ENCODE data around the gene MYO18B.
A peak's percentile ranks its signal among the peaks of the same experiment; 100 is the strongest.

The MYO18B gene

GRCh38 chr22:25827415-25827814 lies 85.4 kb downstream of the MYO18B start:
- Histone ChIP-seq H3K27me3 (ENCODE audit: low read depth, low read length) (no peaks in the 10 kb centered on the region), H3K9ac (ENCODE audit: low read length) (no peak overlapping the region), H2AFZ (ENCODE audit: low read depth, low read length) (no peak overlapping the region), H3K79me2 (ENCODE audit: low read length) (no peaks in the 10 kb centered on the region), H4K20me1 (ENCODE audit: insufficient read depth, low read length) (no peaks in the 10 kb centered on the region; the same call in 1 of the 2 replicates), H3K27ac (ENCODE audit: low read length) (no peak overlapping the region), H3K9me3 (ENCODE audit: insufficient read depth, low read length) (no peaks in the 10 kb centered on the region), H3K4me2 (ENCODE audit: low read length) (no peak overlapping the region), H3K4me3 (ENCODE audit: low read length) (no peak overlapping the region), H3K4me1 (ENCODE audit: low read length) (peaks cover 29% of the 10 kb centered on the region), H3K36me3 (replicated peaks; ENCODE audit: low read depth, low read length) (peaks cover 70% of the 10 kb centered on the region)
- TF ChIP-seq CTCF (IDR thresholded peaks at IDR 0.05; ENCODE audit: low read depth, low read length) (no peak), EZH2phosphoT487 (IDR thresholded peaks at IDR 0.05; ENCODE audit: low read depth) (no peak)

GRCh38 chr22:25828422-25828821 lies 86.4 kb downstream of the MYO18B start:
- Histone ChIP-seq H3K9ac (ENCODE audit: low read length) (no peak overlapping the region), H3K36me3 (replicated peaks; ENCODE audit: low read depth, low read length) (peaks cover 78% of the 10 kb centered on the region), H3K9me3 (ENCODE audit: insufficient read depth, low read length) (no peaks in the 10 kb centered on the region), H3K27ac (ENCODE audit: low read length) (no peak overlapping the region), H3K27me3 (ENCODE audit: low read depth, low read length) (no peaks in the 10 kb centered on the region), H3K79me2 (ENCODE audit: low read length) (no peaks in the 10 kb centered on the region), H3K4me3 (ENCODE audit: low read length) (no peak overlapping the region), H3K4me1 (ENCODE audit: low read length) (peaks cover 36% of the 10 kb centered on the region), H2AFZ (ENCODE audit: low read depth, low read length) (no peak overlapping the region), H4K20me1 (ENCODE audit: insufficient read depth, low read length) (no peaks in the 10 kb centered on the region; the same call in 1 of the 2 replicates), H3K4me2 (ENCODE audit: low read length) (no peak overlapping the region)
- TF ChIP-seq EZH2phosphoT487 (IDR thresholded peaks at IDR 0.05; ENCODE audit: low read depth): no peak
- no peak for TF ChIP-seq CTCF (IDR thresholded peaks at IDR 0.05; ENCODE audit: low read depth, low read length)

GRCh38 chr22:25829237-25829636 lies 87.2 kb downstream of the MYO18B start:
- Histone ChIP-seq H3K4me2 (ENCODE audit: low read length) (no peak overlapping the region), H3K79me2 (ENCODE audit: low read length) (no peaks in the 10 kb centered on the region)
- TF ChIP-seq EZH2phosphoT487 (IDR thresholded peaks at IDR 0.05; ENCODE audit: low read depth): no peak
- TF ChIP-seq CTCF (IDR thresholded peaks at IDR 0.05; ENCODE audit: low read depth, low read length): no peak

GRCh38 chr22:25829808-25830777 lies 88.1 kb downstream of the MYO18B start:
- Histone ChIP-seq H3K4me1 (ENCODE audit: low read length) (peaks cover 47% of the 10 kb centered on the region), H3K79me2 (ENCODE audit: low read length) (no peaks in the 10 kb centered on the region), H3K4me3 (ENCODE audit: low read length) (no peak overlapping the region), H3K4me2 (ENCODE audit: low read length) (0 out of 2 replicates have a peak overlapping the region, but pooled peaks have one; percentile 4), H4K20me1 (ENCODE audit: insufficient read depth, low read length) (no peaks in the 10 kb centered on the region), H3K9me3 (ENCODE audit: insufficient read depth, low read length) (no peaks in the 10 kb centered on the region), H3K36me3 (replicated peaks; ENCODE audit: low read depth, low read length) (peaks cover 73% of the 10 kb centered on the region), H3K27me3 (ENCODE audit: low read depth, low read length) (no peaks in the 10 kb centered on the region), H3K9ac (ENCODE audit: low read length) (no peak overlapping the region), H2AFZ (ENCODE audit: low read depth, low read length) (no peak overlapping the region), H3K27ac (ENCODE audit: low read length) (0 out of 2 replicates have a peak overlapping the region, but pooled peaks have one; percentile 6)
- no peak for TF ChIP-seq EZH2phosphoT487 (IDR thresholded peaks at IDR 0.05; ENCODE audit: low read depth)
- TF ChIP-seq CTCF (IDR thresholded peaks at IDR 0.05; ENCODE audit: low read depth, low read length): no peak

More at GRCh38 chr22:25829237-25829636, 87.2 kb downstream of the MYO18B start:
- Histone ChIP-seq H2AFZ (ENCODE audit: low read depth, low read length) (no peak overlapping the region), H3K4me1 (ENCODE audit: low read length) (peaks cover 44% of the 10 kb centered on the region), H3K9ac (ENCODE audit: low read length) (no peak overlapping the region), H3K36me3 (replicated peaks; ENCODE audit: low read depth, low read length) (peaks cover 78% of the 10 kb centered on the region), H3K9me3 (ENCODE audit: insufficient read depth, low read length) (no peaks in the 10 kb centered on the region), H3K27ac (ENCODE audit: low read length) (peak overlapping the region; percentile 6; the same call in 1 of the 2 replicates), H3K27me3 (ENCODE audit: low read depth, low read length) (no peaks in the 10 kb centered on the region), H4K20me1 (ENCODE audit: insufficient read depth, low read length) (no peaks in the 10 kb centered on the region), H3K4me3 (ENCODE audit: low read length) (no peak overlapping the region)
